Islet of Langerhans (tissue), 1 donor: ENCODE results near the gene EFNA3.

Experiments
- FAIRE-seq: peaks from one replicate; lab custom pipeline; 2011; peaks lifted over from hg19 to GRCh38; lab: Jason Lieb, UNC

Gene EFNA3

GRCh38 chr1:155078469-155079209 is at the start of gene EFNA3:
Gene EFNA3 (plus strand): TSS chr1:155078837. CDS start chr1:155078942, 105 bp downstream.
- no peak for FAIRE-seq

DNA sequence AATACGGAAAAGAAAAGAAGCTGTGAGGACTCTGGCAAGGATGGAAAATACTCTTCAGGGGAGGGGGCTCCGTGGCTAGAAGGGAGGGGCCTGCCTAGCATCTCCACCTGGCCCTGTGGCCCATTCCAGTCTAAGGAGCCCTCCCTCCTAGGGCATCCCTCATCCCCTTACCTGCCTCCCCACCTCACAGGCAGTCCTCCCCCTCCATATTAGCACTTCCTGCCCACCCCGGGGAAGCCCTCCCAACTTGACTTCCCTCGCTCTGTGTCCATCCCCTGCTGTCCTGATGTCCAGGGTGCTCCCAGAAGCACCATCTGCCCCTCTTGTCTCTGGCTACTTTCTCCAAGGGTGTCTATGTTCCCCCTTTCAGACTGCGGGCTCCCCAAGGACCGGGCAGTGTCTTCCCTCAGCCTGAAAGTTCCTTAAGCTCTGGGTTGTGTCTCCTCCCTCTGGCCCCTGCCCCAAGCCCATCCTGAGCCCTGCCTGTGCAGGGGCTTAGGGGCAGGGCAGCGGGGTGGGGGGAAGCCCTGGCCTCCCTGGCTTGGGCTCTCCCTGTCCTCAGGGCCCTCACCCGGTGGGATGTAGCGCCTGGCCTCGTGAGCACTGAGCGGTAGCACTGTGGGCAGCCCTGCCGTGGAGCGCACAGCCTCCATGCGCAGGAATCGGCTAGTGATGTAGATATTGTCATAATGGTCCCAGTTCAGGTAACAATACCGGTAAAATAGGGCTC is 49.0 kb upstream of the EFNA3 start:
- no peak for FAIRE-seq

DNA sequence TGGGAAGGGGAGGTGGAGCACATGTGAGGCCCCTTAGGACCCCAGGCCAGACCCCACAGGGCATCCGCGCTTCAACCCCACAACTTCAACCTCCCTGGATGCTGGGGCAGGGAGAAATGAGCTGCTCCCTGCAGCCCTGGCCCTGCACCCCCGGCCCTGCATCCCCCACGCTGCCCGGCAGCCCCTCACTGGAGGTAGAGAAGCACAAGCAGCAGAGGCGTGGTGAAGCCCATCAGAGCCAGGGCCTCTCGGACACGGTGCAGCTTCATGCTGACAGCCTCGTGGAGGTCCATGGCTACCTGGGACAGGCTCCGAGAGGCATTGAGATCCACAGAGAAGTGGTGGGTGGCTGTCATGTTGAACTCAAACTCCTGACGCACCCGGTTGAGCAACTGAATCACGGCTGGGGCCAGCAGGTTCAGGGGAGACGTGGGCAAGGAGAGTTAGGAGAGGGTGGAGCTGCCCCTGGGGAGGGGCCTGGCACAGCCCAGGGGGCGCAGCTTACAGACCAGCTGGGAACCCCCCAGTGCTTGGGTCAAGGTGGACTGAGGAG is 48.3 kb upstream of the EFNA3 start:
- no peak for FAIRE-seq

- FAIRE-seq = no peak
Observed at GRCh38 chr1:155030899-155031298, 47.7 kb upstream of the EFNA3 start.

- no peak for FAIRE-seq
Observed at GRCh38 chr1:155032886-155033285, 45.8 kb upstream of the EFNA3 start.

- FAIRE-seq = no peak
Observed at GRCh38 chr1:155033524-155033923, 45.1 kb upstream of the EFNA3 start, which contains the start of the genes DCST1 and DCST2. Gene DCST1 (plus strand): TSS chr1:155033824. CDS start chr1:155034037, 213 bp downstream. Gene DCST2 (minus strand): TSS chr1:155033781. CDS start chr1:155033701, 80 bp downstream.

DNA sequence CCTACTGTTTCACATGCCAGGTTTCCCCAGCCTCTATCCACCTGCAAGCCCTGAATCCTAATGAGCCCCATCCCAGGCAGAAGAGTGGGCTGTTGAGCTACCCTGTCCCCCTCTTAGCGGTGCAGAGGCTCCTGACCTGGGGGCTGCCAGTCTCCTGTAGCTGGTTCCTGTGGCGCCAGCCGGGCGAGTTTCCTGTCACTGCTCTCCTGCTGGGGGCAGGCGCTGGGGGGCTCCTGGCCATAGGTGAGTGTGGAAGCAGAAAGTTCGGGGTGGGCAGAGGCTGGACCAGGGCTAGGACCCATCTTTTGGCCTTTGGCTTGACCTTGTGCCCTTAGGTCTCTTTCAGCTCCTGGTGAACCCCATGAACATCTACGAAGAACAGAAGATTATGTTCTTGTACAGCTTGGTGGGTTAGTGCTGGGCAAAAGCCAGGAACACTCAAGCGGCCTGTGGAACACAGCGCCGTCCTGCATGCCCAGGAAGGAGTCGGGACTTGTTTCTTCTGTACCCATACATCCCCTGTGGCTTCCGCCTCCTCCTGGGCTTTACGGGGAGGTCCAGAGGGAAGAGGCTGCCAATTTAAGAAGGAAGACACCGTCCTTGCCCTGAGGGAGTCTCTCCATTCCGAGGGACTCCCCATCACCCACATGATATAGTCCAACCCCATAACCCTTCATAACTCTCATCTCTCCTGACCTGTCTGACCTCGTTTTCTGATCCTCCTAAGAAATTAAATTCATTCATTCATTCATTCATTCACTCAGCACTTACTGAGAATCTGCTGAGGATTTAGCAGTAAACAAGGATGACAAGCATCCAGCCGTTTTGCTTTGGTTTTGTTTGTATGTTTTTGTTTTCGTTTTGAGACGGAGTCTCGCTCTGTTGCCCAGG is 44.1 kb upstream of the EFNA3 start:
- FAIRE-seq = no peak

DNA sequence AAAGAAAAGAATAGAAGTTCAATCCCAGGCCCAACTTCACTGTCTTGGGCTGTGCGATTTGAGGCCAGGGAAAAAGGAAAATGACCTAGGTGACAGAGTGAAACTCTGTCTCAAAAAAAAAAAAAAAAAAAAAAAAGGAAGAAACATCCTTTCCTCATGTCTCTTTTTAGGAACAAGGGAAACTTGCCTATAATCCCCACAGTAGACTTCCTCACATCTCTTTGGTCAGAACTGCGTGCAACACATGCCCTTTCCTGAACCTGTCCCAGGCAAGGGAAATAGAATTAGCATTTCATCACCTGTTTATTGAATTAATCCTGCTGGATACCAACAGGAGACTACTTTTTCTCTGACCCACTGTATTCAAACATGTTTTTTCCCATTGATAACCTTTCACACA is 42.7 kb upstream of the EFNA3 start:
- no peak for FAIRE-seq

DNA sequence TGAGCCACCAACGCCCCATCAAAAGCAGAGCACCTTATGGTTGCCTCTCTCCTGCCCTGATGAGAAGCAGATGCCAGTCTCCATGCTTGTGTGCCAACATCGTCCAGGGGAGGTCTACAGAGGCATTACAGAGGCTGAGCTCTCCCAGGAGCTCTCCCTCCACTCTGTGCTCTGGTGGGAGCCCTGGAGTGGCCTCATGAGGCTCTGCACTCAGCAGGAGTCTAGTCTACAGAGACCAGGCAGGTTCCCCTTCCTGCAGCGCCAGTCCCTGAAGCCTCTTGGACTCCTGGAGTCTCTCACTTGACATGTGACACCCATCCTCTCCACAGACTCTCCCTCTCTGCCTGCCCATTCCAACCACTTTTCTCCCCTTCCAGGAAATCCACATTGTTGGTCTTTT is 41.6 kb upstream of the EFNA3 start:
- no peak for FAIRE-seq

- FAIRE-seq = no peak
Observed at GRCh38 chr1:155037851-155038441, 40.7 kb upstream of the EFNA3 start.

GRCh38 chr1:155038602-155039307 is 39.9 kb upstream of the EFNA3 start:
- no peak for FAIRE-seq

DNA sequence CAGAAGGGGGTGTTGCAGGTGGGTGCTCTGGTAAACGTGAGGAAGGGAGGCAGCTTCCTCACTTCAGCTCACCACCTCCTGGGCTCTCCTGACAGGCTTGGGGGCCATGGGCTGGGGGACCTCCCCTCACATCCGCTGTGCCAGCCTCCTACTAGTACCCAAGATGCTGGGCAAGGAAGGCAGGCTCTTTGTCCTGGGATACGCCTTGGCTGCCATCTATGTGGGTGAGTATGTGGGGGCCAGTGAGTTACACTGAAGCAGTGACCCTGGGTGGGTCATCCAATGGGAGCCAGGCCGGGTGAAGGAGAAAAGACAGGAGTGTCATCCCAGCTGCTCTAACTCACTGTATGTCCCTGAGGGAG is 39.3 kb upstream of the EFNA3 start:
- FAIRE-seq = no peak

DNA sequence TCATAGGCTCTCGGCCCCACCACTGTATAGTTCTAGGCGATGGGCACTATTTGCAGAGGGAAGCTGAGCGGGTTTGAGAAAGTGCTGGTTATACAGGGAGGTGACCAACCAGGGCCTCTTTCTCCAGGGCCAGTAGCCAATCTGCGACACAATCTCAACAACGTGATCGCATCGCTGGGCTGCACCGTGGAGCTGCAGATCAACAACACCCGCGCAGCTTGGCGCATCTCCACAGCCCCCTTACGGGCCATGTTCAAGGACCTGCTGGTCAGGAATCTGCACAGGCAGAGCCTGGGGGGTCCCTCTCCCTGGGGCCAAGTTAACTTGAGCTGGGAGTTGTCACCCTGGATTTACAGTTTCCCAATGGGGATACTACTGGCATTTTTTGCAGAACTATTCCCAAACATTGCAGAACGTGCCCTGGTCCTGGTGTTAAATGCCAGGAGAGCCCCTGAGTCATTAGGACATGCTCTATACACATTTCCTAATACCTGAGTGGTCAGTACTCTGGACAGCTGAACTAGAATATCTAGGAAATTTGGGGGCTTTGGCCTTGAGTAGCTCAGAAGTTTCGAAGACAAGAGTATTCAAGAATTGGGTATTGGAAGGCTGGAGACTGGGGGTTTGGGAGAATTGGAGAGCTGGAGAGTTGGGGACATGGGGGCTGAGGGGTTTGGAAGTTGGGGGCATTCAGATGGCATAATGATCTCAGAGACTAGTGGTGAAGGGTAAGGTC is 38.1 kb upstream of the EFNA3 start:
- FAIRE-seq = no peak

- FAIRE-seq = no peak
Observed at GRCh38 chr1:155042789-155043188, 35.8 kb upstream of the EFNA3 start.

- FAIRE-seq = no peak
Observed at GRCh38 chr1:155043301-155043702, 35.3 kb upstream of the EFNA3 start.

DNA sequence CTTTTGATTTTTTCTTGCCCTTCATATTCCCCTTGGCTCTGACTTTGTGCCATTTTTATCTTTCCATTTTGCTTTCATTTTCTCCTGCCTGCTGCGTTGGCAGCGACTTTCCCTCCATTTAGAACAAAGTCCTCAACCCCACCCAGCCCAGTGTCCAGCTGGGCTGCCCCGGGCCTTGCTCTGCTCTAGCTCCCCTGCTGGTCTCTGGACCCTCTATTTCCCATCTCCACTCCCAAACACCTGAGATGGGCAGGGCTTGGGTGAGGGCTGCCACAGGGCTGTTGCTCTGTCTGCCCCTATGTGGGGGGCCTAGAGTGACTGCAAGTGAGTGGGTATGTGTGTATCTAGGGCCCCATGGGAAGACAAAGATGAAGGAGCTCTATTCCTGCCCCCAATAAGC is 34.8 kb upstream of the EFNA3 start:
- no peak for FAIRE-seq

- no peak for FAIRE-seq
Observed at GRCh38 chr1:155044365-155044764, 34.3 kb upstream of the EFNA3 start.

DNA sequence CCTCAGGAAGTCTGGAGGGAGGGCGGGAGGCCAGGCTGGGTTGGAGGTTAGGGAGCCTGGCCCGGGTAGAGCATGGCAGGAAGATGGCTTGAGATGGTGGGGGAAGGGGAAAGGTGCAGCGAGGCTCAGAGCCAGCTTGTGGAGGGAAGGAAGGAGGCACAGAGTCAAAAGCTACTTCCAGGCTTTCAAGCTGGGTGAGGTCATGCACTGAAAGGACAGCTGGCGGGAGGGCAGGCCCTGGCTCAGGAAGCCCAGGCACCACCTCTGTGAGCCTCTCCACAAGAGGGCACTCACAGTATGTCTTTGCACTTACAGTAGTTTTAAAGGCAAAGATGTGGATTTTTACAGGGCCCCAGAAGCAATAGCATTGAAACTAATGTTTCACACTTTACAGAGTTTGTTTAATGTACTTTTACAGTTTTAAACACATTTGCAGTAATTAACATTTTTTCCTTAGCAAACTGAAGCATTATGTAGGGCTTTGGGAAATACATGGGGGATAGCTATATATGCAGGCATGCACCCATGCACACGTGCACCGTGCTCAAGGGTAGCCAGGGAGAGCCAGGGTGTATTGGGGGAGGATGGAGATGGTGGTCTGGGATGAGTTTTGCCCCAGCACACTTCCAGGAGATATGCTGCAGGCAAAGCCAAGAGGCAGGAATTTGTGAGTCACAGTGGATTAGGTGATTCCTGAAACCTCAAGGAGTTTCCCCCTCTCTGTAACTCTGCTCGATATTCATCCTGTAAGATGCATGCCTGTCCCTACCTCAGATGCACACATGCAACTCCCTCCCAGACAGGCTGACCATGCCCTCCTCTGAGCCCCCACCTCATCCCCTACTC is 33.6 kb upstream of the EFNA3 start:
- FAIRE-seq = peak; percentile 90

DNA sequence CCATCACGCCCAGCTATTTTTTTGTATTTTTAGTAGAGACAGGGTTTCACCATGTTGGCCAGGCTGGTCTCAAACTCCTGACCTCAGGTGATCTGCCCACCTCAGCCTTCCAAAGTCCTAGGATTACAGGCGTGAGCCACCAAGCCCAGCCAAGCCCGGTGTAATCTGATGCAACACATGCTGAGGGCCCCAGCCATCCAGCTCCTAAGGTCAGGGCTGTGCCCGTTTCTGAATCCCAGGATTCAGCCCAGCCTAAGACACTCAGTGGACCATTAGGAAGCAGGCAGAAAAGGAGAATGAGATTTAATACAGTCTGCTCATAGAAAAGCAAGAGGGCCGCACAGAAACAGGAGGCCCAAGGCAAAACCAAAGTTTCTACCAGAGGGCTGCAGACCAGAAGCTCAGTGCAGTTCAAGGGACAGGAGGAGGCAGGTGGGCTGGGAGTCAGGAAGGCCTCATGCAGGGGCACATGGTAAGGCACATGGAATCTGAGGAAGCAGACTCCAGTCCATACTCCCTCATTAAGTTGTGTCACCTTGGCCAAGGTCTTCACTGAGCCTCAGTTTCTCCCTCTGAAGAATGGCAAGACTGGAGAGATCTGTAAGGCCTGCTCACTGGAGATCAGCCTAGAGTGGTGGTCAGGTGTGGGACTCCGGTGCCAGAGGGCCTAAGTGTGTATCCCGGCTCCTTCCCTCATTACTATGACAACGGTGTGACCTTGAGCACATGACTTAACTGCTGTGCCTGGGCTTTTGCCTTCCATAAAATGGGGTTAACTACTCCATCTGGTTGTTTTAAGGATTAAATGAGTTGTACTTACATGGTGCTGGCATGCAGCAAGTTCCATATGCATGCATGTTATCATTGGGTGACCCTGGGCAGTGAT is 29.9 kb upstream of the EFNA3 start:
- FAIRE-seq = no peak
